K562 (cell line): Measurements from ENCODE around the gene PLCB4. TPM values are rescaled to one million over a fixed set of nuclear protein-coding genes. Genes with fewer than 3 reads are reported as not detected.

Experiments
- ATAC-seq: fragments of 200-7000 bp; cut with Tn5 transposase; 3 replicates; pipeline ENCODE4 v1.9.1; 2020; ENCODE audit warnings: moderate library complexity
- BruUV-seq: library from RNA; stranded (reverse); fragments of 400-500 nt; replicated peaks from 2 replicates; lab custom pipeline; 2021; lab: Mats Ljungman, UMichigan
- CTCF ChIA-PET: fragments of 300-600 bp; formaldehyde crosslinking; extraction: SDS; loops from one replicate; lab custom pipeline; 2021; ENCODE audit warnings: low intra/inter-chr PET ratio; lab: Yijun Ruan, JAX
- POLR2A ChIA-PET: fragments of 300-600, 350-650 bp; sonication (Branson Sonifier 250); formaldehyde crosslinking; extraction: SDS; loops from one replicate; lab custom pipeline; 2021; ENCODE audit warnings: antibody characterized with exemption, inconsistent platforms; lab: Yijun Ruan, JAX
- DNase-seq, 4 experiments: peaks; one replicate each; pipeline versions ENCODE4 v3.0.0 to v3.0.0-alpha.2; 2011 to 2018; ENCODE audit warnings: low spot score in 3 of 4, mixed read lengths in 3 of 4; ENCODE audit errors: extremely low read depth in 1 of 4
- FAIRE-seq: peaks from 2 replicates; lab custom pipeline; 2011; peaks lifted over from hg19 to GRCh38; lab: Jason Lieb, UNC
- H2AFZ ChIP-seq: 2 replicates; pipeline ENCODE4 v1.6.0; 2011; ENCODE audit warnings: low read depth, low read length, control low read depth, inconsistent platforms
- H3K27ac ChIP-seq: fragments of 200-600 bp; 3 replicates; pipeline ENCODE4 v1.8.0; 2011; ENCODE audit warnings: low read depth, mild to moderate bottlenecking, control low read depth, inconsistent platforms, low read length, moderate library complexity, mixed read lengths; ENCODE audit errors: extremely low read depth
- H3K27me3 ChIP-seq, 2 experiments: fragments of 300-600 bp in 1 of 2; 2 replicates in 1 of 2; 3 replicates in 1 of 2; pipeline versions ENCODE4 v1.6.0 to v1.8.0; 2011; ENCODE audit warnings: inconsistent platforms in 2 of 2, low read length in 2 of 2, mild to moderate bottlenecking in 1 of 2, mixed read lengths in 1 of 2, moderate library complexity in 1 of 2; ENCODE audit not compliant: control insufficient read depth in 2 of 2, insufficient read depth in 2 of 2
- H3K36me3 ChIP-seq: fragments of 300-600 bp; 3 replicates; pipeline ENCODE4 v1.8.0; 2011; ENCODE audit warnings: mild to moderate bottlenecking, low read length, inconsistent platforms; ENCODE audit not compliant: control insufficient read depth, insufficient read depth
- H3K4me1 ChIP-seq, 2 experiments: fragments of 200-600 bp in 1 of 2; replicated peaks in 1 of 2; 2 replicates in 1 of 2; 3 replicates in 1 of 2; pipeline versions ENCODE4 v1.5.1 to v1.8.0; 2011; ENCODE audit warnings: inconsistent platforms in 2 of 2, low read length in 2 of 2, mild to moderate bottlenecking in 1 of 2, mixed read lengths in 1 of 2, moderate library complexity in 1 of 2; ENCODE audit not compliant: control insufficient read depth in 2 of 2, insufficient read depth in 2 of 2
- H3K4me2 ChIP-seq: 2 replicates; pipeline ENCODE4 v1.6.1; 2011; ENCODE audit warnings: low read length, control low read depth, inconsistent platforms, mixed read lengths; ENCODE audit not compliant: insufficient read depth
- H3K4me3 ChIP-seq: fragments of 200-600 bp; sonication (generic), shearing (Covaris generic); 2 replicates; pipeline ENCODE4 v1.5.1; 2016; ENCODE audit warnings: control low read depth, inconsistent platforms
- H3K79me2 ChIP-seq: fragments of 200-600 bp; 3 replicates; pipeline ENCODE4 v1.8.0; 2011; ENCODE audit warnings: low read length, inconsistent platforms; ENCODE audit not compliant: control insufficient read depth, insufficient read depth
- H3K9ac ChIP-seq, 2 experiments: 2 replicates each; pipeline versions ENCODE4 v1.6.0 to v1.6.1; 2011; ENCODE audit warnings: low read depth in 2 of 2, low read length in 2 of 2, control low read depth in 1 of 2, inconsistent platforms in 1 of 2, mild to moderate bottlenecking in 1 of 2, mixed read lengths in 1 of 2; ENCODE audit not compliant: insufficient read depth in 1 of 2
- H3K9me1 ChIP-seq: one replicate; pipeline ENCODE4 v1.6.0; 2011; ENCODE audit warnings: inconsistent platforms, mild to moderate bottlenecking, low read length, moderate library complexity; ENCODE audit not compliant: control insufficient read depth, insufficient read depth
- H3K9me3 ChIP-seq: replicated peaks from 2 replicates; pipeline ENCODE4 v1.5.1; 2011; ENCODE audit warnings: low read depth, low read length, inconsistent platforms; ENCODE audit not compliant: control insufficient read depth, insufficient read depth
- H4K20me1 ChIP-seq: replicated peaks from 2 replicates; pipeline ENCODE4 v1.6.1; 2011; ENCODE audit warnings: low read length, inconsistent platforms, mixed read lengths; ENCODE audit not compliant: control insufficient read depth, insufficient read depth
- LCOR ChIP-seq: sonication (generic); formaldehyde crosslinking; IDR thresholded peaks from 2 replicates; pipeline ENCODE4 v1.8.0; 2022; ENCODE audit warnings: mild to moderate bottlenecking, missing genetic modification reagents
- POLR2B ChIP-seq: fragments of 450-650 bp; IDR thresholded peaks from 2 replicates; pipeline ENCODE4 v1.6.1; 2018; ENCODE audit warnings: low read depth; ENCODE audit not compliant: partially characterized antibody
- RBM17 ChIP-seq: fragments of 200-400 bp; formaldehyde crosslinking; IDR thresholded peaks from 2 replicates; pipeline ENCODE4 v1.6.1; 2017; ENCODE audit warnings: low read depth, mild to moderate bottlenecking, low read length, borderline replicate concordance
- ZNF407 ChIP-seq: fragments of 450-650 bp; IDR thresholded peaks from 2 replicates; pipeline ENCODE4 v1.6.1; 2016; ENCODE audit warnings: low read depth
- WGBS: fragments of 100-300 bp; shearing (Covaris generic); methylation state at CpG from one replicate; pipeline ENCODE4 v1.1.6; 2016; ENCODE audit warnings: low coverage, mixed read lengths; ENCODE audit not compliant: insufficient coverage; ENCODE audit errors: missing lambda C conversion rate; 5-methylcytosine and 5-hydroxymethylcytosine counted together
- in situ Hi-C: fragments of 300-500 bp; cut with MboI; formaldehyde crosslinking; loops from 4 replicates; pipeline ENCODE4 v1.15.0; 2018; ENCODE audit warnings: inconsistent platforms, mixed read lengths
- intact Hi-C: fragments of 100-400 bp; cut with micrococcal nuclease; formaldehyde crosslinking; loops from 2 replicates; pipeline ENCODE4 v1.14.2; 2022
- polyA plus RNA-seq, 8 experiments: library from polyadenylated mRNA; depleted of rRNA in 4 of 8; stranded (reverse) in 5 of 8; unstranded in 3 of 8; fragments of >200 nt; fragmentation: Nextera tagmentation in 2 of 8; fragmentation: Illumina TruSeq in 1 of 8; extraction: Ambion mirVana in 2 of 8; extraction: Trizol in 1 of 8; gene quantifications; 2 replicates each; pipeline versions ENCODE4 v1.2.1 to v1.2.3, GENCODE V29; 2011 to 2014; ENCODE audit warnings: inconsistent platforms in 1 of 8, missing spikeins in 1 of 8
- total RNA-seq, 7 experiments: library from RNA; depleted of rRNA in 6 of 7; stranded (reverse); fragments of >200 nt in 6 of 7; fragmentation: Illumina TruSeq in 2 of 7; extraction: Trizol in 2 of 7; gene quantifications; 2 replicates each; pipeline versions ENCODE4 v1.2.1 to v1.2.3, GENCODE V29; 2011 to 2021; ENCODE audit warnings: low replicate concordance in 1 of 7
- TF ChIP-seq, protein P1 (sequence below), 2 experiments: fragments of 150-350 bp in 1 of 2; IDR thresholded peaks; 2 replicates each; pipeline ENCODE4 v1.6.1; 2012 to 2016; ENCODE audit warnings: low read depth in 2 of 2, low read length in 2 of 2, mild to moderate bottlenecking in 1 of 2, moderate library complexity in 1 of 2

PLCB4 gene
- total and polyA plus RNA-seq, 9 of the 15 experiments (the other 6 are each of a cell fraction or from before 2014, with no cell fraction given) = 0.20 to 2.9 (median 0.52) TPM

GRCh38 chr20:9287826-9288225, 218.9 kb downstream of the PLCB4 start:
- no peaks in the 10 kb centered on the region for H3K9me3 ChIP-seq
- intact Hi-C loops (no loop called here), in situ Hi-C loops (no loop called here)
- no peaks in the 10 kb centered on the region for H3K9me1 ChIP-seq
- no peaks in the 10 kb centered on the region for H4K20me1 ChIP-seq
- no peak for ATAC-seq
- H3K79me2 ChIP-seq = no peaks in the 10 kb centered on the region
- DNase-seq = no peak
- no peaks in the 10 kb centered on the region for H3K4me1 ChIP-seq
- BruUV-seq = no TSS peak
- H3K9ac ChIP-seq = no peak overlapping the region
- H3K27me3 ChIP-seq = no peaks in the 10 kb centered on the region
- H2AFZ ChIP-seq = no peak overlapping the region
- H3K4me3 ChIP-seq = no peak overlapping the region
- no peak overlapping the region for H3K27ac ChIP-seq
- 64% methylated on average over 1 of the region's 1 CpG for WGBS
- no peak for FAIRE-seq
- no peaks in the 10 kb centered on the region for H3K36me3 ChIP-seq
- CTCF ChIA-PET = no interaction called here
- POLR2A ChIA-PET = no interaction called here
- no peak overlapping the region for H3K4me2 ChIP-seq
- TF ChIP-seq ZNF407 (no peak), LCOR (CRISPR knock-in tag) (no peak), POLR2B (no peak), RBM17 (no peak)
- TF ChIP-seq, protein P1, sequence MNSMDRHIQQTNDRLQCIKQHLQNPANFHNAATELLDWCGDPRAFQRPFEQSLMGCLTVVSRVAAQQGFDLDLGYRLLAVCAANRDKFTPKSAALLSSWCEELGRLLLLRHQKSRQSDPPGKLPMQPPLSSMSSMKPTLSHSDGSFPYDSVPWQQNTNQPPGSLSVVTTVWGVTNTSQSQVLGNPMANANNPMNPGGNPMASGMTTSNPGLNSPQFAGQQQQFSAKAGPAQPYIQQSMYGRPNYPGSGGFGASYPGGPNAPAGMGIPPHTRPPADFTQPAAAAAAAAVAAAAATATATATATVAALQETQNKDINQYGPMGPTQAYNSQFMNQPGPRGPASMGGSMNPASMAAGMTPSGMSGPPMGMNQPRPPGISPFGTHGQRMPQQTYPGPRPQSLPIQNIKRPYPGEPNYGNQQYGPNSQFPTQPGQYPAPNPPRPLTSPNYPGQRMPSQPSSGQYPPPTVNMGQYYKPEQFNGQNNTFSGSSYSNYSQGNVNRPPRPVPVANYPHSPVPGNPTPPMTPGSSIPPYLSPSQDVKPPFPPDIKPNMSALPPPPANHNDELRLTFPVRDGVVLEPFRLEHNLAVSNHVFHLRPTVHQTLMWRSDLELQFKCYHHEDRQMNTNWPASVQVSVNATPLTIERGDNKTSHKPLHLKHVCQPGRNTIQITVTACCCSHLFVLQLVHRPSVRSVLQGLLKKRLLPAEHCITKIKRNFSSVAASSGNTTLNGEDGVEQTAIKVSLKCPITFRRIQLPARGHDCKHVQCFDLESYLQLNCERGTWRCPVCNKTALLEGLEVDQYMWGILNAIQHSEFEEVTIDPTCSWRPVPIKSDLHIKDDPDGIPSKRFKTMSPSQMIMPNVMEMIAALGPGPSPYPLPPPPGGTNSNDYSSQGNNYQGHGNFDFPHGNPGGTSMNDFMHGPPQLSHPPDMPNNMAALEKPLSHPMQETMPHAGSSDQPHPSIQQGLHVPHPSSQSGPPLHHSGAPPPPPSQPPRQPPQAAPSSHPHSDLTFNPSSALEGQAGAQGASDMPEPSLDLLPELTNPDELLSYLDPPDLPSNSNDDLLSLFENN (IDR thresholded peaks at IDR 0.05; ENCODE audit: low read depth in 2 of 2, low read length in 2 of 2) = no peak
